Type B pancreatic cell (in vitro differentiated cells): ENCODE results near the gene USP2. TPM values are rescaled to one million over a fixed set of nuclear protein-coding genes. Genes with fewer than 3 reads are reported as not detected.
A peak's percentile ranks its signal among the peaks of the same experiment; 100 is the strongest.

Experiments
- DNase-seq: peaks from one replicate; pipeline ENCODE4 v3.0.0; 2021; ENCODE audit warnings: mixed read lengths; ENCODE audit not compliant: unreplicated experiment; ENCODE audit errors: extremely low spot score
- H3K27ac Mint-ChIP-seq: 2 replicates; pipeline ENCODE4 v1.8.0; 2021; ENCODE audit warnings: mild to moderate bottlenecking, mixed read lengths
- H3K27me3 Mint-ChIP-seq: 2 replicates; pipeline ENCODE4 v1.8.0; 2021; ENCODE audit warnings: mixed read lengths
- H3K36me3 Mint-ChIP-seq: 2 replicates; pipeline ENCODE4 v1.8.0; 2021; ENCODE audit warnings: mixed read lengths
- H3K4me1 Mint-ChIP-seq: one replicate; pipeline ENCODE4 v1.8.0; 2021; ENCODE audit warnings: mixed read lengths; ENCODE audit not compliant: unreplicated experiment
- H3K4me3 Mint-ChIP-seq: 2 replicates; pipeline ENCODE4 v1.8.0; 2021; ENCODE audit warnings: mild to moderate bottlenecking, mixed read lengths
- H3K9me3 Mint-ChIP-seq: 2 replicates; pipeline ENCODE4 v1.8.0; 2021; ENCODE audit warnings: mixed read lengths
- total RNA-seq: library from RNA; stranded (reverse); gene quantifications from 2 replicates; pipeline ENCODE4 v1.2.1, GENCODE V29; 2021; ENCODE audit warnings: low replicate concordance
- TF ChIP-seq, protein P1 (sequence below): fragments of 200-600 bp; sonication (generic); conservative IDR thresholded peaks from 2 replicates; pipeline ENCODE4 v1.5.0; 2021; ENCODE audit warnings: antibody characterized with exemption, mild to moderate bottlenecking

The USP2 gene
- total RNA-seq, 1 donor from 2014 or later = 8.2 TPM

DNA sequence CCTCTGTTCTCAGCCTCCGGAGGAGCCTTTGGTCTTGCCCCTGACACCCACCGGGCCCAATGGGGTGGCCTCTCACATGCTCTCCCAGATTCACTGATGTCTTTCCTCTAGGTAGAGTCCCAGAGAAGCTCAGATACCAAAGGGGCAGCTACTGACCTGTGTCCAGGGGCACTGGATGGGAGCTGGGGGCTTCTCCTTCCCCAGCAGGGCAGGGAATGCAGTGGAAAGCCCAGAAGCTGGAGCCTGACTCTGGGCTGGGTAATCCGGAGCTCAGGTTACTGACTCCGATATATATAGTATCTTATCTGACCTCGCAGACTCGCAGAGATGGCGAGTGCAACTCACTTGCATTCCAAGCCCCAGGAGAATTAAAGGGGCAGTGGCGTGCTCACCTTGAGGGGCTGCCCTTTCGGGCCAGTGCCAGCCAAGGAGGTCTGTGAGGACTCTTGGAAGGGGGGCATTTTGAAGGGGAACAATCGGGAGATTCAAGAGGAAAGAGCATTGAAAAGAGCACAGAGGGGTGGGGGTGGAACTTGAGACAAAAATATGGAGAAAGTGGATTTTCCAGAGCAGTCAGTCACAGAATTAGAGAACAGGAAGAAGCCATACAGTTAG is 2.5 kb downstream of the USP2 start:
- Mint-ChIP-seq H3K9me3 (no peaks in the 10 kb centered on the region), H3K4me3 (peak overlapping the region; percentile 79), H3K4me1 (peaks cover 25% of the 10 kb centered on the region), H3K36me3 (no peaks in the 10 kb centered on the region), H3K27me3 (peaks cover 7% of the 10 kb centered on the region), H3K27ac (peak overlapping the region; percentile 83)
- TF ChIP-seq, protein P1, sequence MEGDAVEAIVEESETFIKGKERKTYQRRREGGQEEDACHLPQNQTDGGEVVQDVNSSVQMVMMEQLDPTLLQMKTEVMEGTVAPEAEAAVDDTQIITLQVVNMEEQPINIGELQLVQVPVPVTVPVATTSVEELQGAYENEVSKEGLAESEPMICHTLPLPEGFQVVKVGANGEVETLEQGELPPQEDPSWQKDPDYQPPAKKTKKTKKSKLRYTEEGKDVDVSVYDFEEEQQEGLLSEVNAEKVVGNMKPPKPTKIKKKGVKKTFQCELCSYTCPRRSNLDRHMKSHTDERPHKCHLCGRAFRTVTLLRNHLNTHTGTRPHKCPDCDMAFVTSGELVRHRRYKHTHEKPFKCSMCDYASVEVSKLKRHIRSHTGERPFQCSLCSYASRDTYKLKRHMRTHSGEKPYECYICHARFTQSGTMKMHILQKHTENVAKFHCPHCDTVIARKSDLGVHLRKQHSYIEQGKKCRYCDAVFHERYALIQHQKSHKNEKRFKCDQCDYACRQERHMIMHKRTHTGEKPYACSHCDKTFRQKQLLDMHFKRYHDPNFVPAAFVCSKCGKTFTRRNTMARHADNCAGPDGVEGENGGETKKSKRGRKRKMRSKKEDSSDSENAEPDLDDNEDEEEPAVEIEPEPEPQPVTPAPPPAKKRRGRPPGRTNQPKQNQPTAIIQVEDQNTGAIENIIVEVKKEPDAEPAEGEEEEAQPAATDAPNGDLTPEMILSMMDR = no peak
- peak; percentile 62 for DNase-seq

DNA sequence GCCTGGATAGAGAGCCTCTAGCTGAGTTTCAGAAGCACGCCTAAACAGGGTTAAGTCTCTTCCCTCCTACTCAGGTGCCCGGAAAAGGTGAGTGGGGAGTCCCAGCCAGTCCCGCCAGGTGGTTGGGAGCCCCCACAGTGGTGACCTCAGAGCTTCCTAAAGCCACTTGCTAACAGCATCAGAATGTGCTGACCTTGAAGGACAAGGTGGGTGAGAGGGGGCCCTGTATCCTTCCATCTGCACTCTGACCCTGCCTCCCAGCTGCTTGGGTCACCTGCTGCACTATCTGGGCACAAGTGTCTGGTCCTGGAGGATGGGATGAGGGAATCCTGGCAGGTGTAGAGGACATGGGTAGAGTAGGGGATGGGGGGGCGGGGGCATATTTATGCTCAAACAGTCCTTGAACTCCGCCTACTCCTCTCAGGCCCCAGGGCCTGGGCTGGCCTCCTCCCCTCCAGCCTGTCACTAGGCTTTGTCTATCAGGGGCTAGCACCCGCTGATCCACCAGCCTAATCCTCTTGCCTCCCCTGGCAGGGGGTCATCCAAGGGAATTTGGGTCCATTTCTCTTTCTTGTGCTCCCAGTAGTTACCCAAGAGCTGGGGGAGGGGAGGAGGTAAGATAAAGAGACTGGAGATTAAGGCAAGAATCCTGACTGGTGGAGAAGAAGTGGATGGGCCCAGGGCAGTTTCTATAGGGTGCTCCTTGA is 3.4 kb downstream of the USP2 start:
- Mint-ChIP-seq H3K4me1 (peaks cover 27% of the 10 kb centered on the region), H3K4me3 (no peak overlapping the region), H3K36me3 (no peaks in the 10 kb centered on the region), H3K27ac (no peak overlapping the region), H3K9me3 (no peaks in the 10 kb centered on the region), H3K27me3 (peaks cover 7% of the 10 kb centered on the region)
- TF ChIP-seq, protein P1 = no peak
- peak; percentile 58 for DNase-seq

DNA sequence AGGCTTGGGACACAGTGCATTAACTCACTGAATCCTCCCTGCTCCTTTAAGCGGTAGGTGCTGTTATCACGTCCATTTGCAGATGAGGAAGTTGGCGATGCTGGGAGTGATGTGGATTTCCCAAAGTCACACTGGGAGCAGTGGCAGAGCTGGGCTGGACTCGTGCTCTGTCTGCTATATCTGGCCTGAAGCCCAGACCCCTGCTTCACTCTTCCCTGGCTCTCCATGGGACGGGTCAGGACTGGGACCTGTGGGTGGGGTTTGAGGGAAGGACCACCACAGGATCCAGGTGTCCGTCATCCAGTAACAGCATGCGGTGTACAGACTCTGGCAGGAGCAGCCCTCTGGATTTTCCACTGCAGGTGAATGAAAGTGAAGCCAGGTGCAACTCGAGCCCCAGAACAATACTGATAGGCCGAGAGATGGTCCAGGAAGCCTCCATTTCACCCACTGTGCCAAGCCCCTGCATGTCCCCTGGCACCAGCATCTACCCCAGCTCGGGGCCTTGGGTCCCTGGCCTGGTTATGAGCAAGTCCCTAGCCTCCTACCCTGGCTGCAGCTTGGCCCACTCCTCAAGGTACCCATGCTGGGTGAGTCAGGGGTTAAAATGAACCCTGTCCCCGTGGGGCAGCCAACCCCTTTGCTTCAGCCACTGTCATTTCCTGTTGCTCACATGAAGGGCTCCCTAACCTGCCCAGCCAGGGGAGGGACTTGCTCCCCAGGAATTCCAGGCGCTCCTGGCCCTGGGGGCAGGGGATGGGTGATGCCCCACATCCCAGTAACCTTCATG is 4.2 kb downstream of the USP2 start:
- H3K27ac Mint-ChIP-seq = no peak overlapping the region
- H3K27me3 Mint-ChIP-seq = peaks cover 7% of the 10 kb centered on the region
- peak; percentile 50 for DNase-seq
- H3K4me1 Mint-ChIP-seq = peaks cover 27% of the 10 kb centered on the region
- H3K4me3 Mint-ChIP-seq = no peak overlapping the region
- H3K9me3 Mint-ChIP-seq = no peaks in the 10 kb centered on the region
- TF ChIP-seq, protein P1 = no peak
- no peaks in the 10 kb centered on the region for H3K36me3 Mint-ChIP-seq

DNA sequence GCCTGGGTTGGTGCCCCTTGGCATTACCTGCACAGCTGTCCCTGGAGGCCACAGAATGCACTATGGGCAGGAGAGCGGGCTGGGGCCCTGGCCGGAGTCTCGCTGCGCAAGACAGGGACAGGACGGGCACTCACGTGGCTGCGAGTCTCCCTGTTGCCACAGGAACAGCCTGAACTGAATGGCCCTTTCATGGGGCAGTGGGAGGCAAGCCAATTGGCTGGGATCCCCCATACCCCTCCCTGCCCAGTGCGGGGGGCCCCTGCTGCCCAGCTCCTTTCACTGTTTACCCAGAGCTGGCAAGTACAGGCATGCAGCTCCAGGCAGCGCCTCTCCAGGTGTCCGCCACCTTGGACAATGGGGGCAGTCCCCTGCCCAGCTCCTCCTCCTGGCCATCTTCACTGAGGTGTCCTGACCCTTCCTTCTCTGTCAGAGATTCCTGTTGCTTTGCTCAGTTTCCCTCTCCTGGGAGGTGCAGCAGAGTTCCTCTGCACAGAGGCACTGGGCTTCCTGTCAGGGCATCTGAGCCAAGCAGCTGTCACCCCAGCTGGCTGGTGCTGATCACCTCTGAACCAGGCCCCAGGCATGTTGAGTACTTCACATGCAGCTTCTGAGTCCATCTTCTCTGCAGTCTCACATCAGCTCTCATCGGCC is 5.2 kb downstream of the USP2 start:
- Mint-ChIP-seq H3K27ac (no peak overlapping the region), H3K36me3 (no peaks in the 10 kb centered on the region), H3K4me3 (no peak overlapping the region), H3K27me3 (peaks cover 7% of the 10 kb centered on the region), H3K4me1 (peaks cover 36% of the 10 kb centered on the region), H3K9me3 (no peaks in the 10 kb centered on the region)
- TF ChIP-seq, protein P1 = no peak
- DNase-seq = peak; percentile 72

DNA sequence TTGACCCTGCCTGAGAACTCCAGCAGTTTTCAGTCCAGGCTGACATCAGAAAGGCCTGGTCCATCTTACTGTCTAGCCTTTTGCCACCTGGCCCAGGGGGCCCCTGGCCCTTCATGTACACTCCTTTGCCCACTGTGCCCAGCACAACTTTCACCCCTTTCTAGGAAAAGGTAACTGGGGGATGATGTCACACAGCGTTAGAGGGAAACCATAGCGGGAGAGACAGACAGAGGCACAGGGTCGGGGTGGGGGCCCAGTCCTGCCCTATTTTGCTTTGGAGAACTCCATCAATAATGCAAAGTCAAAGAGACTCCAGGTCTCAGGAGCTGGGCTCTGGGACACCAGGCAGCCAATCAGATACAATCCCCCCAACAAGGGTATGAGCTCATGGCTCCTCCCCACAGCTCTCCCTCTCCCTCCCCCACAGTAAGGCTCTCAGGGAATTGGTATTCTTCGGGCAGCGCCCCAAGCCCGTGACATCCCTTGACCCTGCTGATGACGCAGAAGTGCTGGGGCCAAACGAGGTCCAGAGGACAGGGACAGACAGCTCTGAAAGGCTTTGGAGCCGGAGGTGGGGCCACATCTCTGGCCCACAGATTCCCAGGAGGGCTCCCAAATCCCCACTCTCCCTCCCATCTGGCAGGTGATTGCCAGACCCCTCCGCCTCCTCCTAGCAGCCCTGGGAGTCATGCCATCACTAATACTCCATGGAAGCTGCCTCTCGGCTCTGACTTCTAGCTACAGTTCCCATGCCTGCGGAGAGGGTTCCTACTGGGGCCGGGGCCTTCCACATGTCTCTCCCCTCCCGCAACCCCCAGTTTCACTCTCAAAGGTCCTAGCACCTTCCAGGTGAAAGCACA is 5.9 kb downstream of the USP2 start:
- Mint-ChIP-seq H3K36me3 (no peaks in the 10 kb centered on the region), H3K4me1 (peaks cover 44% of the 10 kb centered on the region), H3K4me3 (no peak overlapping the region), H3K27me3 (peaks cover 5% of the 10 kb centered on the region), H3K27ac (no peak overlapping the region), H3K9me3 (no peaks in the 10 kb centered on the region)
- TF ChIP-seq, protein P1 = no peak
- no peak for DNase-seq
